Stimulated activated CD8-positive, alpha-beta memory T cell treated with anti-CD3 and anti-CD28 coated beads, Interleukin-7, amount 100 ng/mL, for 24 hours (primary cell): ENCODE measurements around the gene GADL1.

Experiments used
- DNase-seq: peaks from one replicate; pipeline ENCODE4 v3.0.0-alpha.2; 2020; ENCODE audit warnings: low read depth

Gene GADL1

DNA sequence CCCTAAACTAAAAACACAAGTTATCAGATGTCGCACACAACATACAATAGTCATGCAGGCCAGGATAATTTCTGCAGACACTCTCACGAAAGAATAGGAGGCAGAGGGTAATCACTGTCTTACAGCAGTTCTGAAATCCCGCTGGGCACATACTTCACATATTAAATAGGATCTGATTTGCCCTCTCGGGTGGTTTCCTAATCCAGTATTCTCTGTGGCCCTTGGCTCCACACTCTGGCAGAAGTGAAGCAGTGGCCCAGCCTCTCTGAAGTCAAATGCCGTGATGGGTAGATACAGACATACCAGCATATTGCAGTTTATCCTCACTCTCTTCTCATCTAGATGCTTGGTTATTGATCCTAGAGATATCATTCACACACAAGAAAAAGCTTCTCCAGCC lies 19.0 kb downstream of the GADL1 start:
- DNase-seq = no peak

DNA sequence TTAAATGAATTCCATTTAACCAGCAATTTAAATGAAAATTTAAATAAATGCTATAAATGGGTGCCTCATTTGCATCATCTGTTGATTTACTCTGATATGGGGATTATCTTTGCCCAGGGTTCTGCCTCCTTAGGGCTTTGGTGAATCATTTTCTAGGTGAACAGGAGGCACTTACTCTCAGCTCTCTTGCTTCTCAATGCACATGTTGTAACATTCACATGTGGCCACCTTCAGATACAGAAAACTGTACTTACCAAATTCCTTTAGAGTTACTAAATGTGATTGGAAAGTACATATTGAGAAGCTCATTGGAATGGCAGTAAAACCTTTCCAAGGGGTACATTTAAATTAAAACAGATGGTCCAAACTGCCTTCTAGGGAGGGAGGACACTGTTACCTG lies 20.8 kb downstream of the GADL1 start:
- no peak for DNase-seq

DNA sequence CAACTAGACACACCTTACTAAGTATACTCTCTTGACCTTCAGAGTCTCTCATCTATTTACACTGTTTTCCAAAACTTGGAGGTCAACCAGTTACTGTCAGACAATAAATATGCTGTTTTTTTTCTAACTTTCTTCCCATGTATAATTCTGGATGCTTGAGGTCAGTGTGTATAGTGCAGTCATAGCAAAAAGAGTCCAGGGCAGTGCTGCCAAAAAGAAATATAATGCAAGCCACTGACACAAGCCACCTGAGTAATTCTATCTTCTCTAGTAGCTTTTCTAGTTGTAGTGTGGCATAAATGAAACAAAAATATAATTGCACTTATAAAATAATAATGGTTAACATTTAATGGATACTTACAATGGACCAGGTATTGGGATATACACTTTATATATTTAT lies 21.6 kb downstream of the GADL1 start:
- DNase-seq = no peak

DNA sequence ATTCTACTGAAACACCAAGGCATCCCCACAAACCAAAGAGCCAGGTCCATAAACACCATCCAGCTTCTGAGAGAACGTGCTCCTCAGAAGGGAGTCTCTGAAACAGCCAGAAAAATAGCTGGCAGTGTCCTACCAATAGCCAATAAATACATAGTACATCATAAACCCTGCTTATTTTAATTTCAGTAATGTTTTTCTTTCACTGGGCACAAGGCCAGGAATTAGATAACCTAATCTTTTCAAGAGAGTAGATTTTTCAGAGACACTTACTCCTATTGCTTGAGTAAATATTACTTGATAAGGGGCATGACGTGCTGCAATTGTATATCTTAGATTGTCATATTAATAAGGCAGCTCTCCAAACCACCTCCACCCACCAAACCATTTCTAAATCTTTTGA lies 22.7 kb downstream of the GADL1 start:
- DNase-seq = no peak

DNA sequence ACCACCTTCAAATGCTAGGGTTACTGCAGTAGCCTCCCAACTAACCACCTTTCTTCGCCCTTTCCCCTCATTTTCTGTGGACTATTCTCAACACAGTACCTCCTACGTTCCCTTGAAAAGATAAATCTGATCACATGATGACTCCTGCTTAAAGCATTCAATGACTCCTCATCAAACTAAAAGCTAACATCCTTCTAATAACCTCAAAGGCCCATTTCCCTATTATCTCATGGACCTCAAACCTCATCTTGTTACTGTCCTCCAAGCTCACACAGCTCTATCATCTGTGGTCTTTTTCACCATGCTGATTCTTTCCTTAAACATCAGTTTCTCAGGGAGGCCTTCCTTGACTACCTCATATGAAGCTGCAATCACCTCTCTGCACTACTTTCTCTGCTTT lies 29.6 kb downstream of the GADL1 start:
- DNase-seq = no peak

DNA sequence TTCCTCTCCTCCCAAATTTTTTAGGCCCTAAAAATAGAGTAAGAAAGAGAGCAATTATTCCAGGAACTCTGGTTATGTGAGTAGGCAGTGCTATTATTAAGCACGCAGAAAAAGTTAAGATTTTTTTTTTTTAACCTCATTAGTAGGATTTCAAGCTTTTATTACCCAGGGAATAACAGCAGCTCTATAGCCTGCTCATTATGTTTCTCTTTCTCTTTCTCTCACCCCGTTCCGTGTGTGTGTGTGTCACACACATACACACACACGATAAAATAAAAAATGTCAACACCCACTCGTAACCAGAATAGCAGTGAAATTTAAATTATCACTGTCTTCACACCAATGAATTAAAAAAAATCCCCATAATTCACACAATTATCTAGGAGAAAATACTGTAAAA lies 30.3 kb downstream of the GADL1 start:
- DNase-seq = no peak

DNA sequence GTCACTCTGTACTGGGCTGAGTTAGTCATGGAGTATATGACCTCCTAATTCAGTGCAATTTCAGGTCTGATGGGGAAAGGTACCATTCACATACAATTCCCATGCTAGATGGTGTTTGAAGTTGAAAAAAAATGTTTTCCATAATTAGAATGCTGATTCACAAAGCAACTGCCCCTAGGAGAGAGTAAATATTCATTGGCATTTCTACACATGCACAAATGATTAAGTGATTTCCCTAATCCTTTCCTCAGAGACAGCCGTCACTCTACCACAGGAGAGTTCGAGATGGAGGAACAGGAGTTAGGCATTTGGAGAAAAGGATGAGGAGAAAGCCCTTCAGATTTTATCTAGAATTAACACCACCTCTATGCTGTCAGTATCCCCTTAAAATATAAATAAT lies 32.5 kb downstream of the GADL1 start:
- DNase-seq = no peak

DNA sequence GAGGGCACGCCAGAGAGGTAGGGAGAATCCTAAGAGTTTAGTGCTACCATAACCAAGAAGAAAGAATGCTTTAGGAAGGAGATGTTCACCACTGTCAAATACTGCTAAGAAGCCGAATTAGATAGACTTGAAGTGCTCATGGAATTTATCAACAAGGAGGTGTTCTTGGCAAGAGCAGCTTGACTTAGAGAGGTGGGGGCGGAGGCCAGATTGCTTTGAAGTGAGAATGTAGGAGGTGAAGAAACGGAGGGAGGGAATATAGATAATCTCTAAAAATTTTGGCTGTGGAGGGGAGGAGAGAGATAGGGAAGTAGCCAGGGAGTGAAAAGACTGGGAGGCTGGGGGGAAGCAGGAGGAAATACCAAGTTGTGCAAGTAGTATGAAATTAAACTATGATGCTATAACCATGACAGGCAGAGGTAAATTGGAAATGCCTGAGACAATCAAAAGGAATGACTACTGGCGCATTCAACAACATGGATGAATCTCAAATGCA lies 35.5 kb downstream of the GADL1 start:
- no peak for DNase-seq

DNA sequence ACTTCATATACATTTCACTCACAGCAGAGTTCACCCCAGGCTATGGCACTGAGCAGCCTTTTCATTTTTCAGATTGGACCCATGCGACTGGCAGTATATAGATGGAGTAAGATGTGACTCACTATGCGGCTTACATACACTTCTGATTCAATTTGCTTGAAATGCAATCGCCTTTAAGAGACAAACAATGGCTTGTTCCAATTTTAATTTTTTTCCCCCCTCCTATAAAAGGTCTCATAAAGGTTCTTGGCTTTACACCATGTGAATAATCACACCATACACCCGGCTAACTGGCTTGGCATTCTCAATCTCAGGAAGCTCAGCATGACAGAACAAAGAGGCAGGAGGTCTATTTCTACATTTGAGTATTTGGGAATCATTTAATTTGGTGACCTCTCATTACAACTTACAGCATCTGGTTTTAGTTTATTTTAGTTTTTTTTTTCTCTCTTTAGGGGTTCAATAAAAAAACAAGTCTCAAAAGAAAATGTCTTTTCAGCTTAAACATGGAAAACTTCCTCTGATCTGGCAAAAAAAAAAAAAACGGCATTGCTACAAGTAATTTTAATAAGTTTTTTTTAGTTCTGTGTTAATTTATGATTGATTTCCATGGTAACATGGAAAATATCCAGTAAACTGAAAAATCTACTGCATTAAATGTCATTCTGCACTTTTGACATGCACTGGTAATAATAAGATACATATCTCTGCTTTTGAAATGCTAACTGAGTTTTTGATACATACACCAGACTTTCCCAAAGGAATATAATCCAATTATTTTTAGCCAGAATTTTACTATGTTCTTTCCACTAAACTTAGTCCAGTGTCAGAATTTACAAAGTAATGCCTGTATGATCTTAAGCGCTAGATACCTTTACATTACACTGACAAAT lies 38.8 kb downstream of the GADL1 start:
- no peak for DNase-seq

DNA sequence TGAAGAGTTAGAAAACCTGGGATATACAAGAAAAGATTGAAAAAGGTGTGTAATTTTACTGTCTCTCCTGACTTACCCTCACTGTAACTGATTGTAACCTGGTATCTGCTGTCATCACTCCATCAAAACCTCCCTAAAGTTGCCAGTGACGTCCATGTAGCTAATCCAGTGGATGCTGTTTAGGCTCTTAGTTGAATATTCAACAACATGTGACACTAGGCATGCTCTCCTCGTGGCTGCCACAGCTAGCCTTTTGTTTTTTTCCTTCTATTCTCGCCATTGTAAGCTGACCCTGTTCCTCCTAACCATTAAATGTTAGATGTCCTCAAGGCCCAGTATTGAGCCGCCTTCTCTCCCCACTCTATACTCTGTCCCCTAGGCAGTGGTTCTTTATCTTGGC lies 41.6 kb downstream of the GADL1 start:
- no peak for DNase-seq

DNA sequence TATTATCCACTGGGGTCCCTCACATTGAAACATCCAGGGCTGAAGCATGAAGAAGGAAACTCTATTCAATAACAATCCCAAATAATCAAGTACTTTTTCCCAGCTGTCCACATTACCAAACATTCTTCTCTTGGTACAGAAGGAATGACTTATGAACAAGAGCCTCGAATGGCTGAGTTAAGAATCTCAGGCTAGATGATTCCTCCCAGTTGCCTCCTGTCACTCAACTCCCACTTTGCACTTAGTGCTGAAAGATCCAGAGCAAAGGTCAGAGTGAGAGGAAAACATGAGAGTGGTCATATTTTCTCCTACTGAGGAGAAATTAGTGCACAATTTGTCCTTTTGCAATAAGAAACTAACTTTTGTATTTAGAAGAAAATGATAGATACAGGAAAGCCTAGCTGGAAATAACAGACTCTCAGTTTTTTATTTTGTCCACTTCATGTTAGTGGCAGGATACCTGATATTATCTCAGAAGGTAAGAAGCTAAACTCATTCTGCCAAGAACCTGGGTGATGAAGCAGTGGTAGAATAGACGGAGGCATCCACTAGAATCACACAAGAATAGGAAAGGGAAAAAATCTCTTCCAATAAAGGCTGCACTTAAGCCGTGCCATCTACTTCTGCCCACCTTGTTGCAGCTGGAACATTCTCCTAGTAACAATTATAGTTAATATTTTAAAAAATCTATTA lies 46.2 kb downstream of the GADL1 start:
- no peak for DNase-seq

DNA sequence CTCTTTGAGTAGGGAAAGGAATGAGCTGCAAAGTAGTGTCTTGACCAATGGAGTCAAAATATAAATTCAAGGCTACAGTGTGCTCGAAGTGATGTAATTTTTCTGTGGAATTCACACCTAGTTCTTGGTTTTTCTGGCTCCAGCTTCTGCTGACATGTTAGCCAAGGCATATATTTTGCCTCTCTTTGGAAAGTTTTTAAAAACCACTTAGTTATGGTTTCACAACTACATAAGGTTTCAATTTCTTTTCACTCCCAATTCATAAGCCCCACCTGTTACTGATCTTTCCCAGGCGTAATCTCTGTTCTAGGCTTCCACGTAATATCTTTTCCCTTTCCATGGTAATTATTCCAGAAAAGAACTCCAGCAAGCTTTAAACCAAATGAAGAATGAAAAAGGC lies 46.9 kb downstream of the GADL1 start:
- no peak for DNase-seq

DNA sequence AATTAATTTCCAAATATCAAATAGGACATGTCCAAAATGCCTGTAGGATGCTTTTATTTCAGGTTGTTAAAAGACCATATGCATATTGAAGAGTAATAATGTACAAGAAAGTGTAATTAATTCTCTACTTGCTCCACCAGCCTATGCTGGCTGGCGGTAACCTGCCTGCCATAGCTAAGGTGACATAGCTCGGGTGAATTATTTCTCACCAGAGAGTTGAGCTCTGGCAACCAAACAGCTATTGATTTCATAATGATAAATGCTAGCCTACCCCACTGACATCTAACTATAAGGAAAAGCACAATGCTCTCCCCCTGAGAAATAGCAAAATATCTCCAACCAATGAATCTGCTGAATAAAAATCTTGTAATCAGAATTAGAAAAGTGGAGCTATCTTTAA lies 48.9 kb downstream of the GADL1 start:
- no peak for DNase-seq

DNA sequence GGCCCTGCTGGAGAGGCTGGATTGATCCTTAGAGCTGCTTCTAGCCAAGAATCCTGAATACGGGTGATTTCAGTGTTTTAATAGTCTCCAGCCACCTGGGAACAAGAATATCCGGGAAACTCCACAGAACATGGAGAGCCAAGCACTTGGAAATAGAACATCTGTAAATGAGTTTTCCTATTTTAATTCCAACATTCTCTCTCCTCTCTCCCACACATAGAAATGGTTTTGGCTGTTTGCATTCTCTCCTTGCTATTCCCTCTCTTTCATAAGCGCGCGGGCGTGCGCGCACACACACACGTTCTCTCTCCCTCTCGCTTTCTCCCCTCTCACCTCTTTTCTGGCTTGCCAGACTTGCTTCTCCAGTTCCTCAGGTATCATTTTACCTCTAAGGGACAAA lies 50.6 kb downstream of the GADL1 start:
- DNase-seq = no peak

DNA sequence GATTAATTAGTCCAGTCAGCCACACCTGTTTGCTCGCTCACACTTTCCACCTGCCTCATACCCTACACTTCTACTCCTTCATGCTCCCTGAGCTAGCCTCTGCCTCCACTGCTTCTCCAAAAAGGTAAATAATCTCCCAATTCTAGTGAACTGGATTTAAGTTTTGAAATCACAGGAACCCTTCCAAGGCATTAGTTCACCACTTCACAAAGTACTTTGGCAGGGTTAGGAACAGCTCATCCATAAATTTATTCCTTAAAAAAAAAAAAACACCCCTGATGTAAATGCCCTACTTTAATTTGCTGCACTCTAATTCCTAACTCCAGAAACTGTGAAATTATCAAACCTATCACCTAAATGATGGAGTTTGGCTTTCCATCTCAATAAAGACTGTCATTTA lies 58.3 kb downstream of the GADL1 start:
- no peak for DNase-seq

DNA sequence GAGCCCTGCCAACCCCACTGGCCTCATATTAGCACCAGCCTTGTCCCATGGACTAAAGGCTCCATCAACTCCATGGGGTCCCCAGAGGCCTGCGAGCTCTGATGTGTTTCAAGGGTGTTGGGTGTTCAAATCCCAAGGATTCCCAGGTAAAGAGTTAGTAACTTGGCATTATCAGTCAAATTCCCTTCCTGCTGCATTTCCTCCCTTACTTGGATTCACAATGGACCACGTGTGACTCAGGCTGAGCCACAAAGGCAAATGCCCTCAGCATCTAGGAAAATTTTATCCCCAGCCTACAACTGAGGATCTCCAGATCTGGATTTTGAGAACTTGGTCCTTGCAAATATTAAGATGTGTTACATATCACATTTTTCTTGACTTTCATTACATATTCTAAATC lies 58.8 kb downstream of the GADL1 start:
- no peak for DNase-seq

DNA sequence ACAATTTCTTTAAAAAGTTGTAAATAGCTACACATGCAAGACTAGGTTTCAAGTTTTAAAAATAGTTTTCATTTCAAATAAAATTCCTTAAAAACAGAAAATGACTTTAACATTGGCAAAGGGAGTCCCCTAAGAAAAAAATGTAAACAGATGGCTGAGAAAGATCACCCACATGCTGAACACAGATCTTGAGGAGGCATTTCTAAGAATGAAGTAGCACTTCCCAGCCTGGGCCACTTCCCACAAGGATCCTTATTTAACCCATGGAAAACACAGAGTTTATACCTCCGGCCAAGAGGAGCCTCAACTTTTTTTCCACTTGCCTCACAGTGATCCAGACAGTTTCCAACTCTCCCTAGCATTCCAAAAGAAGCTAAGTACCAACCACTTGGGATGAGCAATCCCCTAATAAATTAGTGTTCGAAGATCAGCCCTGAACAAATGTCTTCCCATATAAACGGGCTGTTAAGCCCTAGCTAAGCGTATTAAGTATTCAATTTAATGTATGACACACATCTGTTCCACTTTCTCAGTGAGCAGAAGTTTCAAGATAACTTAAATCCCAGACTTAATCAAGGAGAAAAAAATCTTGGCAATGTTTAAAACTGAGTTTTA lies 61.4 kb downstream of the GADL1 start:
- no peak for DNase-seq

DNA sequence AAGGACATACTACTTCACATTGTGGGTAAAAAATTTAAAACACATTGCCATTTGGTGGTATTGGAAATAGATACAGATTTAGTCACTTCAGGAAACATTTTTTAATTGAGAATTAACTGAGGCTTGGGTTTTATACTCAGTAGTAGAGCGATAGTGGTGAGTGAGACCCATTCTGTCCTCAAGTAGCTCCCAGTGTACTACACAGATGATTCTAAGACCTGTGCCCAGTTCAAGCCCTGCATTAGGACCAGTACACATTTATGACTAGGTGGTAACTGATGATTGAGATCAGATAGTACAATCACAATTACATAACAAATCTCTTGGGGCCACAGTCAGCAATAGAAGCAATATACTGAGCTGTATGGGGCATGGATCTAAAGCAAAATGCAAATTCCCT lies 67.4 kb downstream of the GADL1 start:
- no peak for DNase-seq

DNA sequence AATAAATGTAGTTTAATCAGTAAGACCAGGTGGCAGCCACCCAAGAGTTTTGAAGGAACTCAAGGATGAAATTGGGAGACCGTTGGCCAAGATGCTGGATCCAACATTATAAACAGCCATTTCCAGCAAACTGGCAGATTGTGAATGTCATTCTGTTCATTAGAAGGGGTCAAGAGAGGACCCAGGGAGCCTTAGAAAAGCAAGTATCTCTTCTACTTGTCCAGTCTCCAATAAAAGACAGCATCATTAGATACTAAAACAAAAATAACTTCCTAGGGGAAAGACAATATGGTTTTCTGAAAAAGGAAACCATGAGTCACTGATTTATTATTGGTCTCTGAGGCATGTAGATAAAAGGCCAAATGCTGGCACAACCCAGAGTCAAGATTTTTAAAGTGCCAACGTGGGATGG lies 67.9 kb downstream of the GADL1 start:
- DNase-seq = no peak

DNA sequence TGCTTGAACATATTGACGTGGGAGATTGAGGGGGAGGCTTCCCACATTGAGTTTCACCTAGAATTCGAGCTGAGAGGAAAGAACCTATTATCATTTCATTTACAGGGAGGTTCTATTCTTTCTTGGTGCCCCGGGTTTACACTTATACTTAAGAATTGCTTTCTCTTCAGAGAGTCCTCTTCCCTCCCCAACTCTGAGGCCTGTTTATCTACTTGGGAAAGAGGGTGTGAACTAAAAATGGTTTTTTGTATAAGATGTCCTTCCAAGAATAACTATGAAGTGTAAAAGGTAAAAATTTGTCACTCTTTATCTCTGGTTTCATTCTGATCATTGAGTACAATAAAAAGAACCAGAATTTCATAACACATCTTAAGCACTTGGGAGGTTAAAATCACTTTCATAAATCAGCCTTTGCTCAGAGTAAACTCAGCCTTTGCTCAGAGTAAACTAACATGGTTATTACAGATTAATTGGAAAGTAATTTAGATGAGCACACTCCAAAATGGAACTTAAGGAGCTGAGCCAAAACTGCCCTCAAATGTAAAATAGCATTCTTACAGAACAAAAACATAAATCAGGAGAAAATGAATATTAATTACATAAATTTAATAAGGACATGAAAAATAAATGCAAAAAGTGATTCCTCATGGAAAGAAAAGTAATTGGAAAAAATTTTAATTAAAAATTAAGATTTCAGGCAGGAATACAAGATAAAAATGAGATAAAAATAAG lies 75.2 kb downstream of the GADL1 start:
- no peak for DNase-seq

DNA sequence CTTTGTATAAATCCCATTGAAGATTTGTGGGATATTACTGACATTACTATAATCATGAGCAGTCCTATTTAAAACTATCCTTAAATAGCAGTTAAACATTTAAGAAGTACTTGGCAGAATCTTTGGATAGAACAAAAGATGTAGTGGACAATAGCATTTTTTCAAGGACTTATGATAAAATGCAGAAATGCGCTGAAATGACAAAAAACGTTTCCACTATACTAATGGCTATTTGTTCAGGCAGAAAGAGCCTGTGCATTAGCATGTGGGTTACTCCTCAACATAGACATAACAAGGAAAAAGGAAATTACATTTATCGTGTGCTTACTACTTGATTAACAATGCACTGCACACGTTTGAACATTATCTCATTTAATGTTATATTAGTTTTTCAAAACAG lies 80.7 kb downstream of the GADL1 start:
- no peak for DNase-seq

DNA sequence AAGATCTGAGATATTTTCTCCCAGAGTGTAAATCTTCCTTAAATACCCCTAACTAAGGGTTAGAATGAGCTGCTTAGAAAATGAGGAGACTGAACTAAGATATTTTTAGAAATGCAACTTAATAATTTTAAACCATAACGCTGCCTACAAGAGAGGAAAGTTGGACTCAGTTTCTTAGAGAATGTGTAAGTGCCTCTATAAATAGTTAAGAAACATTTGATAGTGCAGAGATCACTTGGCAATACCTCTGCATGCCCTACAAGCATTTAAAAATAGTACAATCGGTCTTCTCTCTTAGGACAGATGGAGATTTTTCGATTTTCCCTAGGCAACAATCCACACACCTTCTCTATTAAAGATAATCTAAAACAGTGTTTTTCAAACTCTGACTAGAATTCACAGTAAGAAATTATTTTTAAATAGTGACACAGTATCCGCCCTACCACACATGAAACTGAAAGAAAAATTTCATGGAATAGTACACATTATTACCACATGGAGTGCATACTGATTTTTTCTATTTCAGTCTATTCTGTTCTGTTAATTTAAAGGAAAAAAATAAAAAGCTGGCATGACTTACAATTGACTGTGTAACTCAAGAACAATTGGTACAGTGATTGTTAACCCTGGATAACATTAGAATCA lies 83.2 kb downstream of the GADL1 start:
- no peak for DNase-seq
